Kidney glomerular epithelial cell (primary cell): ENCODE results near the gene PDE4A.

Experiments used
- DNase-seq: peaks from one replicate; lab custom pipeline; 2025; lab: John Stamatoyannopoulos, UW

PDE4A gene

GRCh38 chr19:10510301-10510802 is 90.0 kb downstream of the PDE4A start:
- no peak for DNase-seq

- DNase-seq, result no peak
These were observed 92.9 kb downstream of the PDE4A start for GRCh38 chr19:10513223-10513622.

DNA sequence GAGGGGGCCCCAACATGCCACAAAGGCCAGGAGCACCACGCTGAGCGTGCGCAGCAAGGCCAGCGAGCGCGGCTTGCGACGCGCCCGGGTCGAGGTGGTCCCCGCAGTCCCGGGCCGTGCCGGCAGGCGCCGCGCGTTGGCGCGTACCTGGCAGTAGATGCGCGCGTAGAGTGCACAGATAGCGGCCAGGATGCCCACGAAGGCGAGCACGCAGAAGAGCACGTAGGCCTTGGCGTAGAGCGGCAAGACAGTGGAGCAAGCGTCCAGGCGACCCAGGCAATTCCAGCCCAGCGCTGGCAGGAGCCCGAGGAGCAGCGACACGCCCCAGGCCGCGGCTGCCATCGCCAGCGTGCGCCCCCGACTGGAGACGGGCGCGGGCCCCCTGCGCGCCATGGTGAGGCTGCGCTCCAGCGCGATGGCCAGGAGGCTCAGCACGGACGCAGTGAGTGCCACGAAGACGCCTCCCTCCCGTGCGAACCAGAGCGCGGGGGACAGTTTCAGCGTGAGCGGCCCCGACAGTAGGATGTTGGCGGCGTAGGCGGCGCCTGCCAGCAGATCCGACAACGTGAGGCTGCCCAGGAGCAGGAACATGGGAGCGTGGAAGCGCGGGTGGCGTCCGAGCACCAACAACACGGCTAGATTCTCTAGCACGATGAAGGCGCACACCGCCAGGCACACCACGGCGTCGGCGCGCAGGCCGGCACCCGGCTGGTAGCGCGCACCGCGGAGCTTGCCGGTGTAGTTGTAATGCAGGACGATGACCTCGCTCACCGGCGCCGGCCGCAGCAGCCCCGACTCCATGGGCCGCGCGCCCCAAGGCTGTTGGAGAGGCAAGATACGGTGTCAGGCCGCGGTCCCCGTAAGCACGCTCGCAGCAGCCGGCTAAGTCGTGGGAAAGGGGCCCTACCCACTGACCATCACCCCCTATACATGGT is 94.1 kb downstream of the PDE4A start:
- DNase-seq, result no peak

DNA sequence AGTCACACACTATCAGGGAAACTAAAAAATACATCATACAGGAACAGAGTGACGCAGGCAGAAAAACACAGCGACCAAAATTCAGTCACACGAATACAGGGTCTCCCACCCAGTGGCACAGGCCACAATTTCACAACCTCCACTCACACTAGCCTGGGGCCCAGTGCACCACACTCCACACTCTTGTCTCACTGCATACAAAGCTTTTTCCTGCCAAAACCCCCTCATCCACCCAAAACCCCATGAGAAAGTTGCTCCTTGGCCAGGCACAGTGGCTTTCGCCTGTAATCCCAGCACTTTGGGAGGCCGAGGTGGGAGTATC is 95.7 kb downstream of the PDE4A start:
- no peak for DNase-seq

- DNase-seq, result no peak
These were observed 96.4 kb downstream of the PDE4A start for GRCh38 chr19:10516671-10517286.

- DNase-seq, result no peak
These were observed 97.0 kb downstream of the PDE4A start, which contains the start of gene S1PR5 for GRCh38 chr19:10517361-10517759. Gene S1PR5, minus strand, starts transcription at chr19:10517447. Its CDS starts 2,436 bp downstream, at chr19:10515011.

GRCh38 chr19:10517760-10518443 is 97.6 kb downstream of the PDE4A start:
- no peak for DNase-seq

- no peak for DNase-seq
These were observed 98.4 kb downstream of the PDE4A start for GRCh38 chr19:10518444-10519361.
